GM12878 (cell line): ENCODE measurements around the gene RETN. TPM values are rescaled to one million over a fixed set of nuclear protein-coding genes. Genes with fewer than 3 reads are reported as not detected.

Source experiments
- ATAC-seq: fragments of 200-7000 bp; cut with Tn5 transposase; 3 replicates; pipeline ENCODE4 v1.9.1; 2020; ENCODE audit warnings: mild to moderate bottlenecking, moderate library complexity
- BruUV-seq: library from RNA; stranded (reverse); fragments of 400-500 nt; replicated peaks from 2 replicates; lab custom pipeline; 2021; lab: Mats Ljungman, UMichigan
- CTCF ChIA-PET: fragments of 300-600 bp; sonication (Branson Sonifier 250); formaldehyde crosslinking; extraction: SDS; loops from one replicate; lab custom pipeline; 2021; ENCODE audit warnings: inconsistent platforms; lab: Yijun Ruan, JAX
- POLR2A ChIA-PET: fragments of 350-600 bp; formaldehyde crosslinking; extraction: SDS; loops from one replicate; lab custom pipeline; 2021; ENCODE audit warnings: inconsistent platforms; lab: Charles Lee
- RAD21 ChIA-PET: fragments of 300-600 bp; sonication (Branson Sonifier 250); formaldehyde crosslinking; loops from one replicate; lab custom pipeline; 2023; ENCODE audit warnings: antibody characterized with exemption; ENCODE audit not compliant: unreplicated experiment; lab: Charles Lee
- SMC1A ChIA-PET: fragments of 300-600 bp; sonication (Branson Sonifier 250); formaldehyde crosslinking; loops from one replicate; lab custom pipeline; 2023; ENCODE audit not compliant: unreplicated experiment, uncharacterized antibody; lab: Charles Lee
- DNase-seq: peaks from one replicate; pipeline ENCODE4 v3.0.0-alpha.2; 2011; ENCODE audit warnings: low read depth, low spot score
- FAIRE-seq: peaks from 3 replicates; lab custom pipeline; 2011; peaks lifted over from hg19 to GRCh38; lab: Jason Lieb, UNC
- H2AFZ ChIP-seq: 2 replicates; pipeline ENCODE4 v1.6.0; 2011; ENCODE audit warnings: low read depth, low read length, control low read depth; ENCODE audit not compliant: control insufficient read depth
- H3K27ac ChIP-seq: 2 replicates; pipeline ENCODE4 v1.5.1; 2011; ENCODE audit warnings: control low read depth; ENCODE audit not compliant: control insufficient read depth, insufficient read depth
- H3K27me3 ChIP-seq, 2 experiments: replicated peaks in 1 of 2; 2 replicates each; pipeline versions ENCODE4 v1.6.0 to v1.6.1; 2011; ENCODE audit warnings: low read length in 1 of 2; ENCODE audit not compliant: control insufficient read depth in 2 of 2, insufficient read depth in 2 of 2
- H3K36me3 ChIP-seq, 2 experiments: 2 replicates each; pipeline ENCODE4 v1.5.1; 2011; ENCODE audit warnings: low read length in 1 of 2; ENCODE audit not compliant: control insufficient read depth in 2 of 2, insufficient read depth in 2 of 2
- H3K4me1 ChIP-seq: 2 replicates; pipeline ENCODE4 v1.6.1; 2011; ENCODE audit warnings: mild to moderate bottlenecking, low read length, moderate library complexity, mixed read lengths; ENCODE audit not compliant: control insufficient read depth, insufficient read depth
- H3K4me2 ChIP-seq: 2 replicates; pipeline ENCODE4 v1.6.0; 2011; ENCODE audit warnings: control low read depth; ENCODE audit not compliant: control insufficient read depth, insufficient read depth
- H3K4me3 ChIP-seq: fragments of 200-600 bp; sonication (generic); 2 replicates; pipeline ENCODE4 v1.5.1; 2016
- H3K79me2 ChIP-seq: 2 replicates; pipeline ENCODE4 v1.6.0; 2011; ENCODE audit warnings: low read length; ENCODE audit not compliant: control insufficient read depth, insufficient read depth
- H3K9ac ChIP-seq: 2 replicates; pipeline ENCODE4 v1.8.0; 2011; ENCODE audit warnings: low read length, control low read depth, mixed read lengths; ENCODE audit not compliant: control insufficient read depth, insufficient read depth
- H3K9me3 ChIP-seq: replicated peaks from 3 replicates; pipeline ENCODE4 v1.5.1; 2011; ENCODE audit warnings: mild to moderate bottlenecking, low read length; ENCODE audit not compliant: control insufficient read depth, insufficient read depth
- H4K20me1 ChIP-seq: 2 replicates; pipeline ENCODE4 v1.6.0; 2011; ENCODE audit not compliant: control insufficient read depth, insufficient read depth
- BACH1 ChIP-seq: fragments of 450-650 bp; IDR thresholded peaks from 2 replicates; pipeline ENCODE4 v1.6.1; 2017; ENCODE audit warnings: mild to moderate bottlenecking, borderline replicate concordance
- CREM ChIP-seq: IDR thresholded peaks from 2 replicates; pipeline ENCODE4 v1.6.1; 2014; ENCODE audit warnings: antibody characterized with exemption, low read depth
- POLR2A ChIP-seq: IDR thresholded peaks from 2 replicates; pipeline ENCODE4 v1.6.1; 2011; ENCODE audit warnings: low read depth, mild to moderate bottlenecking, low read length
- SIX5 ChIP-seq: IDR thresholded peaks from 2 replicates; pipeline ENCODE4 v1.6.1; 2011; ENCODE audit warnings: mild to moderate bottlenecking, low read depth, low read length, moderate library complexity; ENCODE audit not compliant: severe bottlenecking
- SMC3 ChIP-seq: IDR thresholded peaks from 2 replicates; pipeline ENCODE4 v1.6.1; 2011; ENCODE audit warnings: low read length, improper control_type of control experiment, borderline replicate concordance
- SUZ12 ChIP-seq: fragments of 200-600 bp; sonication (generic); IDR thresholded peaks from one replicate; pipeline ENCODE4 v1.6.1; 2018; ENCODE audit warnings: antibody characterized with exemption, mild to moderate bottlenecking; ENCODE audit not compliant: unreplicated experiment
- WGBS: methylation state at CpG from one replicate; pipeline ENCODE4 v1.1.6; 2016; ENCODE audit warnings: low lambda C conversion rate; ENCODE audit not compliant: insufficient replicate concordance, insufficient coverage; ENCODE audit errors: missing lambda C conversion rate; 5-methylcytosine and 5-hydroxymethylcytosine counted together
- in situ Hi-C: fragments of 300-500 bp; cut with MboI; formaldehyde crosslinking; loops from 9 replicates; pipeline ENCODE4 v1.14.3; 2018; ENCODE audit warnings: mixed read lengths
- intact Hi-C: fragments of 100-400 bp; cut with micrococcal nuclease; formaldehyde crosslinking; loops from one replicate; pipeline ENCODE4 v1.14.2; 2022; ENCODE audit not compliant: unreplicated experiment
- polyA plus RNA-seq, 11 experiments: library from polyadenylated mRNA; depleted of rRNA in 4 of 11; unstranded in 6 of 11; stranded (reverse) in 5 of 11; fragments of >200 nt; fragmentation: Nextera tagmentation in 4 of 11; fragmentation: Illumina TruSeq in 1 of 11; extraction: Ambion mirVana in 4 of 11; extraction: Trizol in 1 of 11; gene quantifications; 1 replicate in 1 of 11; 2 replicates in 10 of 11; pipeline versions ENCODE4 v1.2.1 to v1.2.3, GENCODE V29; 2011 to 2016; ENCODE audit warnings: inconsistent platforms in 2 of 11, missing spikeins in 2 of 11, low read depth in 1 of 11
- total RNA-seq, 4 experiments: library from RNA; depleted of rRNA in 3 of 4; stranded (reverse); fragments of >200 nt in 3 of 4; fragmentation: Illumina TruSeq in 1 of 4; extraction: Trizol in 1 of 4; gene quantifications; 2 replicates each; pipeline versions ENCODE4 v1.2.1 to v1.2.3, GENCODE V29; 2013 to 2021
- TF ChIP-seq, protein P1 (sequence below): IDR thresholded peaks from 2 replicates; pipeline ENCODE4 v1.6.1; 2012; ENCODE audit warnings: mild to moderate bottlenecking, low read depth, low read length

Gene RETN
- total and polyA plus RNA-seq, 10 of the 15 experiments (the other 5 are each of a cell fraction or from before 2014, with no cell fraction given): 0.26 TPM; not detected in 9

DNA sequence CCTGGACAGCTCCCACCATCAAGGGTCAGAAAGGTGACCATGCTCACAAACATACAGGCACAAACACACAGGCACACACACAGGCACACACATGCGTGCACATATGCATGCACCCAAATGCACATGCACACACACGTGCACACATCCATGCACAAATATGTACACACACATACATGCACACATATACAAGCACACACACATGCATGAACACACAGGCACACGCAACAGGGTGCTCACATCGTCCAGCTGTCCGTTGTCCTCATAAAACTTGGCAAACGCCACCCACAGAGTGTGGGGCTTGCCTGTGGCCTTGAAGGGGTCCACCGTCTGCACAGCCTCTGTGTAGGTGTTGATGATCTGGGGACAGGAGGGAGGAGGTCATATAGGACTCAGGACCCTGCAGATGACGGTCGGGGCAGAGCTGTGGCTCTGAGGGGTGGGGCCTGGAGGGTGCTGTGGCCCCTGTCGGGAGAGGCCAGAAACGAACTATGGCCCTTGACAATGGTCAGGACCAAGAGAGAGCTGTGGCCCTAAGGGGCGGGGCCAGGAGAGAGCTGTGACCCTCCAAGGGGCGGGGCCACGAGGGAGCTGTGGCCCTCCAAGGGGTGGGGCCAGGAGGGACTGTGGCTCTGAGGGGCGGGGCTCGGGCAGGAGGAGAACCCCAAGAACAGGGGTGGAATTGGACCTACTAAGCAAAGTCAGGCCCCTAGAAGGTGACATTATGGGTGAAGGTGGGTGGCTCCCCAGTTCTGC is 45.7 kb upstream of the RETN start:
- FAIRE-seq (no peak), DNase-seq (no peak), ATAC-seq (peak; percentile 73)
- H2AFZ ChIP-seq: no peak overlapping the region
- no peak overlapping the region for H3K4me2 ChIP-seq
- no peak overlapping the region for H3K9ac ChIP-seq
- no TSS peak for BruUV-seq
- H3K27me3 ChIP-seq: no peaks in the 10 kb centered on the region
- POLR2A ChIA-PET: interaction anchor here (1.2 kb wide), 1 partner anchor 20 kb away, joined by 3 read pairs; no protein-coding TSS in a partner anchor
- H3K4me1 ChIP-seq: peaks cover 1% of the 10 kb centered on the region
- no peak overlapping the region for H3K4me3 ChIP-seq
- no peaks in the 10 kb centered on the region for H3K9me3 ChIP-seq
- RAD21 ChIA-PET: no interaction called here
- H3K36me3 ChIP-seq: peaks cover 7 to 25% of the 10 kb centered on the region in 2 experiments; a peak in 3 of 4 replicates
- CTCF ChIA-PET: no interaction called here
- 82% methylated on average over 16 of the region's 16 CpGs for WGBS
- no peaks in the 10 kb centered on the region for H4K20me1 ChIP-seq
- intact Hi-C loops: no loop called here
- H3K27ac ChIP-seq: no peak overlapping the region
- in situ Hi-C loops: no loop called here
- TF ChIP-seq SUZ12: no peak
- SMC1A ChIA-PET: no interaction called here
- H3K79me2 ChIP-seq: peaks cover 17% of the 10 kb centered on the region

DNA sequence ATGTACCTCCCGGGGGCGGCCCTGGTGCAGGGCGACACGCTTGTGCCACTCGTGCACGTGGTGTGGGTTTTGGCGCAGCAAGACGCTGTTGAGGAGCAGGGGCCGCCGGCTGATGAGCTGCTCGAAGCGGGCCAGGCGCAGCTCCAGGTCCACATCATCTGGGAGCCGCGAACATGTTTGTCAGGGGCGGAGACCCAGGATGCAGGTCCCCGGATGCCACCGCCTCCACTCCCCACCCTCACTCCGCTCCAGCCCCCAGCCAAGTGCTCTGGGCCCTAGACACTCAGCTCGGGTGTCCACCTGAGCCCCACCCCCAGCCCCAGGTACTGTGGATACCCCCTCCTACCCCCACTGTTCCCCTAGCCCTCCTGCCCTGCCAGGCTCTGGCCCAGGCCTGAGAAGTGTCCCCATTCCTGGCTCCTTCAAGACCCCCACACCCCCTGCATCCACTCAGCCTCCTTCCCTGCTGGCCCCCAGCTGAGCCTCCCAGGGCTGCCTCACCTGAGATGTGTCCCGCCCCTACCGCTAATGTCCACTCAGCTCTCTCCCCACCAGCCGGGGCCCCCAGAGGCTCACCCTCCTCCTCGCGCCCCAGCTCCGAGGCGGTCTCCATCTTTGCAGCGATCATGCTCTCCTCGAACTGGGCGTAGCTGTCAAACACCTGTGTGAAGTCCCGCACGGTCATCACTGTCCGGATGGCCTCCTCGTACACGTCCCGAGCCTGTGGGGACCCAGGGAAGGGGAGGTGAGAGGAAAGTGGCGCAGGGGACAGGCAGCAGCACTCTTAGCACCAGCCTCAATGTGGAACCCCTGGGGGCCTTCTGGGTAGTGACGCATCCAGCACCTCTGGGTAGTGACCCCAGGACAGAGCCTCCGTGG is 44.9 kb upstream of the RETN start:
- POLR2A ChIA-PET: no interaction called here
- FAIRE-seq: no peak
- no TSS peak for BruUV-seq
- H3K9ac ChIP-seq: no peak overlapping the region
- TF ChIP-seq POLR2A: peak; percentile 39; the same call in 1 of the 2 replicates
- TF ChIP-seq SUZ12: no peak
- no peak for TF ChIP-seq SMC3
- TF ChIP-seq CREM: no peak
- TF ChIP-seq, protein P1, sequence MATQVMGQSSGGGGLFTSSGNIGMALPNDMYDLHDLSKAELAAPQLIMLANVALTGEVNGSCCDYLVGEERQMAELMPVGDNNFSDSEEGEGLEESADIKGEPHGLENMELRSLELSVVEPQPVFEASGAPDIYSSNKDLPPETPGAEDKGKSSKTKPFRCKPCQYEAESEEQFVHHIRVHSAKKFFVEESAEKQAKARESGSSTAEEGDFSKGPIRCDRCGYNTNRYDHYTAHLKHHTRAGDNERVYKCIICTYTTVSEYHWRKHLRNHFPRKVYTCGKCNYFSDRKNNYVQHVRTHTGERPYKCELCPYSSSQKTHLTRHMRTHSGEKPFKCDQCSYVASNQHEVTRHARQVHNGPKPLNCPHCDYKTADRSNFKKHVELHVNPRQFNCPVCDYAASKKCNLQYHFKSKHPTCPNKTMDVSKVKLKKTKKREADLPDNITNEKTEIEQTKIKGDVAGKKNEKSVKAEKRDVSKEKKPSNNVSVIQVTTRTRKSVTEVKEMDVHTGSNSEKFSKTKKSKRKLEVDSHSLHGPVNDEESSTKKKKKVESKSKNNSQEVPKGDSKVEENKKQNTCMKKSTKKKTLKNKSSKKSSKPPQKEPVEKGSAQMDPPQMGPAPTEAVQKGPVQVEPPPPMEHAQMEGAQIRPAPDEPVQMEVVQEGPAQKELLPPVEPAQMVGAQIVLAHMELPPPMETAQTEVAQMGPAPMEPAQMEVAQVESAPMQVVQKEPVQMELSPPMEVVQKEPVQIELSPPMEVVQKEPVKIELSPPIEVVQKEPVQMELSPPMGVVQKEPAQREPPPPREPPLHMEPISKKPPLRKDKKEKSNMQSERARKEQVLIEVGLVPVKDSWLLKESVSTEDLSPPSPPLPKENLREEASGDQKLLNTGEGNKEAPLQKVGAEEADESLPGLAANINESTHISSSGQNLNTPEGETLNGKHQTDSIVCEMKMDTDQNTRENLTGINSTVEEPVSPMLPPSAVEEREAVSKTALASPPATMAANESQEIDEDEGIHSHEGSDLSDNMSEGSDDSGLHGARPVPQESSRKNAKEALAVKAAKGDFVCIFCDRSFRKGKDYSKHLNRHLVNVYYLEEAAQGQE: no peak
- no peak for TF ChIP-seq SIX5
- TF ChIP-seq BACH1: no peak
- TF ChIP-seq, all 136 proteins: peak for 1
- SMC1A ChIA-PET: no interaction called here
- H3K27ac ChIP-seq: no peak overlapping the region
- peaks cover 26% of the 10 kb centered on the region for H3K79me2 ChIP-seq
- H2AFZ ChIP-seq: no peak overlapping the region
- intact Hi-C loops: no loop called here
- no peak overlapping the region for H3K4me3 ChIP-seq
- no peak for DNase-seq
- WGBS: 96% methylated on average over 39 of the region's 39 CpGs
- H4K20me1 ChIP-seq: no peaks in the 10 kb centered on the region
- H3K4me1 ChIP-seq: peaks cover 7% of the 10 kb centered on the region
- RAD21 ChIA-PET: no interaction called here
- H3K36me3 ChIP-seq: peaks cover 7 to 25% of the 10 kb centered on the region in 2 experiments; a peak in 3 of 4 replicates
- H3K27me3 ChIP-seq: no peaks in the 10 kb centered on the region
- H3K4me2 ChIP-seq: no peak overlapping the region
- CTCF ChIA-PET: no interaction called here
- ATAC-seq: no peak
- in situ Hi-C loops: no loop called here
- H3K9me3 ChIP-seq: no peaks in the 10 kb centered on the region
